ENCODE results near the gene CROCC2. TPM values are rescaled to one million over a fixed set of nuclear protein-coding genes. Genes with fewer than 3 reads are reported as not detected.

The CROCC2 gene
- total RNA-seq, 6 experiments from 2014 or later, result not detected

DNA sequence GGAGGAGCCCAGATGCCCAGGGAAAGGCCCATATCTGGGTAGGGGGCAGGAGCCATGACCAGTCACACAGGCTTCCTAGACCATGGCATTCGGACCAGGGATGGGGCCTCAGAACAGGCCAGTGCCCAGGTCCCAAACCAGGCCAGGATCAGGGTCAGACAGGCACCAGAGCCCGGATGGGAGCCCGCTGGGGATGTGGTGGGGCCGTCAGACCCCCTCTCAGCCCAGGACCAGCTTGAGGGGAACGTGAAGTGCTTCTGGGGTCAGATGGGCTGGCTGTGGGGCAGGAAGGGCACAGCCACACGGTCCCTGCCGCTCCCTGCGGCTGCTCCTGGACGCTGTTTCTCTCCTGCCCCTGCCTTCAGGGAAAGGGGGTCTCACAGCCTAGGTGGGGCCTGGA lies 131.4 kb downstream of the CROCC2 start:
- TF ChIP-seq, protein P1, sequence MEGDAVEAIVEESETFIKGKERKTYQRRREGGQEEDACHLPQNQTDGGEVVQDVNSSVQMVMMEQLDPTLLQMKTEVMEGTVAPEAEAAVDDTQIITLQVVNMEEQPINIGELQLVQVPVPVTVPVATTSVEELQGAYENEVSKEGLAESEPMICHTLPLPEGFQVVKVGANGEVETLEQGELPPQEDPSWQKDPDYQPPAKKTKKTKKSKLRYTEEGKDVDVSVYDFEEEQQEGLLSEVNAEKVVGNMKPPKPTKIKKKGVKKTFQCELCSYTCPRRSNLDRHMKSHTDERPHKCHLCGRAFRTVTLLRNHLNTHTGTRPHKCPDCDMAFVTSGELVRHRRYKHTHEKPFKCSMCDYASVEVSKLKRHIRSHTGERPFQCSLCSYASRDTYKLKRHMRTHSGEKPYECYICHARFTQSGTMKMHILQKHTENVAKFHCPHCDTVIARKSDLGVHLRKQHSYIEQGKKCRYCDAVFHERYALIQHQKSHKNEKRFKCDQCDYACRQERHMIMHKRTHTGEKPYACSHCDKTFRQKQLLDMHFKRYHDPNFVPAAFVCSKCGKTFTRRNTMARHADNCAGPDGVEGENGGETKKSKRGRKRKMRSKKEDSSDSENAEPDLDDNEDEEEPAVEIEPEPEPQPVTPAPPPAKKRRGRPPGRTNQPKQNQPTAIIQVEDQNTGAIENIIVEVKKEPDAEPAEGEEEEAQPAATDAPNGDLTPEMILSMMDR (IDR thresholded peaks at IDR 0.05), result no peak
- no peaks in the 10 kb centered on the region for H3K36me3 Mint-ChIP-seq (ENCODE audit: low read depth)
- no peak for DNase-seq
- H3K9me3 Mint-ChIP-seq, result no peaks in the 10 kb centered on the region
- no peak overlapping the region for H3K4me3 Mint-ChIP-seq
- H3K4me1 Mint-ChIP-seq (ENCODE audit: low read depth), result no peaks in the 10 kb centered on the region
- H3K27me3 Mint-ChIP-seq (ENCODE audit: insufficient read depth), result peaks cover 10% of the 10 kb centered on the region
- no peak overlapping the region for H3K27ac Mint-ChIP-seq

DNA sequence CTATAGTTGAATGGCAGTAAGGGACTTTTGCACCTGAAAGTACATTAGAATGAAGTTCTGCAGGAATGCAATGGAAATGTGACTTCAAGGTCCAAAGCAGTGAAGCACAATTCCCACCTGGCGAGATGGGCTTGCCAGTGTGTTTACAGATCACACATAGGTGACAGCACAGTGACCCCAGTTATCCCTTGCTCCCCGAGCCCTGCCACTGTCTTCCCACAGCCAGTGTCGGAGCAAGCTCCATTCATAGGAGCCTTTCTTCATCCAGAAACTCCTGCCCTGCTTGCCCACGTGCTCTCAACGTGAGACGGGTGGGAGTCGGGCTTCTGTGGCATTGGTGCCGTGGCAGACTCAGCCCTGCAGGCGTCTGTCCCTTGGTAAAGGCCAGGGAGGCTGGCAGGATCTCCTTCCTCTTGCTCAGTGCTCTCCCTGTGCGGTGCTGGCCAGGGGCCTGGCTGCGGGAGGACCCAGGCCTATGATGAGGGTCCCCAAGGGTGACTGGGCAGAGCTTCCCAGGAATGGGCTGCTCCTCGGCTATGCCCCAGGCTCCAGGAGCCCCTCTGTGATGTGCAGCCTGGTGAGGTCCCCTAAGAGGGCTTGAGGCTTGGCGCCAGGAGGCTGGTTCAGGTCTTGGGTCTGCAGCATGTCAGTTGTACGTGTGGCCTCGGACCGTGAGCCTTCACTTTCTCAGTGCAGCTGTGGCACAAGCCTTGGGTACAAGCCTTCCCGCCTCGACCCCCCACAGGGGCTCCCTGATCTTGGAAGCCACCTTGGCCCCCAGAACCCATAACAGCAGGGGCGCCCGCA lies 132.4 kb downstream of the CROCC2 start:
- Mint-ChIP-seq H3K36me3 (ENCODE audit: low read depth) (no peaks in the 10 kb centered on the region), H3K27me3 (ENCODE audit: insufficient read depth) (peaks cover 10% of the 10 kb centered on the region), H3K4me1 (ENCODE audit: low read depth) (no peaks in the 10 kb centered on the region), H3K9me3 (no peaks in the 10 kb centered on the region), H3K27ac (no peak overlapping the region), H3K4me3 (no peak overlapping the region)
- no peak for DNase-seq
- TF ChIP-seq, protein P1 (IDR thresholded peaks at IDR 0.05), result no peak

DNA sequence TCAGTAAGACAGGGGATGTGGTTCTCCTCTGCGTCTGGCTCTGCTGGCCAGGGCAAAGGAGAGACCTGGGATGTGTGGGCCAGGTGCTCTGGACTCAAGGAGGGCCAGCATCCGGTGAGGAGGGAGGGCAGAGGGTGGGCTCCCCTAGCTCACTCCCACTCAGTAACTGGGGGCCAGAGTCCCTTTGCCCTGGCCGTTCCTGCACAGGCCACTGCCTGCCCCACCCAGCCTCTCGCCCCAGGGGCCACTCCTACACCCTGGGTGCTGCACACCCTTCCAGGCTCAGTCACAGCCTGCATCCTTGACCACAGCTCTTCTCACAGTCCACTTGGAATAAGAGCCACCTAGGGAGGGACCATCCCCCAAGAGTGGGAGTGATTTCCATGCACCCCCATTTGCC lies 133.3 kb downstream of the CROCC2 start:
- Mint-ChIP-seq H3K27ac (no peak overlapping the region), H3K4me3 (no peak overlapping the region), H3K36me3 (ENCODE audit: low read depth) (no peaks in the 10 kb centered on the region), H3K4me1 (ENCODE audit: low read depth) (no peaks in the 10 kb centered on the region), H3K27me3 (ENCODE audit: insufficient read depth) (peaks cover 10% of the 10 kb centered on the region), H3K9me3 (no peaks in the 10 kb centered on the region)
- TF ChIP-seq, protein P1 (IDR thresholded peaks at IDR 0.05), result no peak
- no peak for DNase-seq

DNA sequence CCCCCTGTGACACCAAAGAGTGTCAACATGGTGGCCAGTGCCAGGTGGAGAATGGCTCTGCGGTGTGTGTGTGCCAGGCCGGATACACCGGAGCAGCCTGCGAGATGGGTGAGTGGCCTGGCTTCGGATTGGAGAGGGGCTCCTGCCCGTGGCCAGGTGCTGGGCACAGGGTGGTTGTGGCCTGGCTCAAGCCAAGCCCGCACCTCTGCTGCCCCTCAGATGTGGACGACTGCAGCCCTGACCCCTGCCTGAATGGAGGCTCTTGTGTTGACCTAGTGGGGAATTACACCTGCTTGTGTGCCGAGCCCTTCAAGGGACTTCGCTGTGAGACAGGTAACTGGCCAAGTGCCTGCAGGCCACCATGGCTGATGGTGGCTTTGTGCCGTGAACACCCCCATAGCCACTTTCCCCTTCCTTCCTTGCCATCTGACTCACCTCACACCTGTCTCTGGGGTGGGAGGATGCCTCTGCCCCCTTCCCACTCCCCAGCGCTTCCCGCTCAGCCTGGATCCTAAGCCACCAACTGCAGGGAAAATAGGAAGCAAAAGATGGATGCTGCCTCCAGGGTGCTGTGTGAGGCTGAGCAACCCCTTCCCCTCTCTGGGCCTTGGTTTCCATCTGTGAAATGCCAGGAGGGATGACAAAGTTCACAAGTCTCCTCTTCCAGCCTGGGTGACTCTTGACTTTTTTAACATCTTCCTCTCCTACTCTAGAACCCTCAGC lies 134.1 kb downstream of the CROCC2 start:
- Mint-ChIP-seq H3K9me3 (peaks cover 5% of the 10 kb centered on the region), H3K4me3 (no peak overlapping the region), H3K27me3 (ENCODE audit: insufficient read depth) (peaks cover 10% of the 10 kb centered on the region), H3K27ac (no peak overlapping the region), H3K36me3 (ENCODE audit: low read depth) (no peaks in the 10 kb centered on the region), H3K4me1 (ENCODE audit: low read depth) (no peaks in the 10 kb centered on the region)
- TF ChIP-seq, protein P1 (IDR thresholded peaks at IDR 0.05), result no peak
- DNase-seq, result no peak

DNA sequence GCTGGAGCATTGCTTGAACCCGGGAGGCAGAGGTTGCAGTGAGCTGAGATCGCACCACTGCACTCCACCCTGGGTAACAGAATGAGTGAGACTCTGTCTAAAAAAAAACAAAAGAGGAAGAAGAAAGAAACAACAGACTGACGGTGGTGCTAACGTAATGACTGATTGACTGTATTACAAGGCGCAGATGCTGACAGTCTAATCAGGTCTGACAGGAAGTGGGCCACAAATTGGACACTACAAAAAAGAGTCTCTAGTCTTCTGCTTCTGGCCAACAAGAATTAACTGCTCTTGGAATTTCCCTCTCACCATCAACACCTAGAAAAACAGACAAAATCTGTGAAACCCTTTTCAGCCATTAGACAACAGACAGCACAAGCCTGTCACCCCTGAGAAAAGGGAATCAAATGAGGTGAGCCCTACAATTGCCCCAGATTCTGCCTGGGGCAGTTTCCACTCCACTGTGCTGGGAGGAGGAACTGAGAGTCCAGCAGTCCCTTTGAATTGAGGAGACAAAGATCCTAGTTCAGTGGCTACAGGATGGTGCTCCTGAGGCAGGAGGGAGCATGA lies 135.5 kb downstream of the CROCC2 start:
- H3K27ac Mint-ChIP-seq, result no peak overlapping the region
- peaks cover 10% of the 10 kb centered on the region for H3K27me3 Mint-ChIP-seq (ENCODE audit: insufficient read depth)
- no peaks in the 10 kb centered on the region for H3K36me3 Mint-ChIP-seq (ENCODE audit: low read depth)
- peaks cover 6% of the 10 kb centered on the region for H3K9me3 Mint-ChIP-seq
- TF ChIP-seq, protein P1 (IDR thresholded peaks at IDR 0.05), result no peak
- no peak for DNase-seq
- no peak overlapping the region for H3K4me3 Mint-ChIP-seq
- H3K4me1 Mint-ChIP-seq (ENCODE audit: low read depth), result no peaks in the 10 kb centered on the region

Other genes with a start within 250 kb of the CROCC2 start
- not detected for gene AQP12B, start 223.5 kb upstream of the CROCC2 start, total RNA-seq (2021; fragmentation: NEBNext Ultra II Directional; extraction: Animal tissue kit (Norgen Biotek cat#: 25700))
- not detected for gene AQP12A, start 214.5 kb upstream of the CROCC2 start, total RNA-seq (2021; fragmentation: NEBNext Ultra II Directional; extraction: Animal tissue kit (Norgen Biotek cat#: 25700))
- not detected for gene KIF1A, start 86.1 kb upstream of the CROCC2 start, total RNA-seq (2021; fragmentation: NEBNext Ultra II Directional; extraction: Animal tissue kit (Norgen Biotek cat#: 25700))
- gene AGXT, start 37.5 kb upstream of the CROCC2 start, total RNA-seq (2021; fragmentation: NEBNext Ultra II Directional; extraction: Animal tissue kit (Norgen Biotek cat#: 25700)), result not detected
- not detected for gene MAB21L4, start 10.2 kb upstream of the CROCC2 start, total RNA-seq (2021; fragmentation: NEBNext Ultra II Directional; extraction: Animal tissue kit (Norgen Biotek cat#: 25700))
- 1 to 10 TPM; 1.2 to 2.1 (median 1.6) TPM for gene SNED1, start 92.3 kb downstream of the CROCC2 start, total RNA-seq (2021; fragmentation: NEBNext Ultra II Directional; extraction: Animal tissue kit (Norgen Biotek cat#: 25700))
- gene MTERF4, start 196.0 kb downstream of the CROCC2 start, total RNA-seq (2021; fragmentation: NEBNext Ultra II Directional; extraction: Animal tissue kit (Norgen Biotek cat#: 25700)), result 10 to 100 TPM; 17.2 to 20.6 (median 17.9) TPM
- 1 to 10 TPM; 3.3 to 7.1 (median 6.0) TPM for gene PASK, start 243.1 kb downstream of the CROCC2 start, total RNA-seq (2021; fragmentation: NEBNext Ultra II Directional; extraction: Animal tissue kit (Norgen Biotek cat#: 25700))
- 100 to 1,000 TPM in 3 of 6 experiments, 10 to 100 TPM in 3; 90.6 to 117 (median 103) TPM for gene PPP1R7, start 244.1 kb downstream of the CROCC2 start, total RNA-seq (2021; fragmentation: NEBNext Ultra II Directional; extraction: Animal tissue kit (Norgen Biotek cat#: 25700))